Measurements from ENCODE around the gene TLL1. TPM values are rescaled to one million over a fixed set of nuclear protein-coding genes. Genes with fewer than 3 reads are reported as not detected.

Gene TLL1
- total and polyA plus RNA-seq, 8 donors = 1.4 to 7.7 (median 3.9) TPM

- Histone ChIP-seq H3K36me3 (no peaks in the 10 kb centered on the region), H3K4me1 (no peaks in the 10 kb centered on the region), H3K4me3 (no peak overlapping the region), H3K27ac (no peak overlapping the region), H3K27me3 (no peaks in the 10 kb centered on the region), H3K9me3 (no peaks in the 10 kb centered on the region)
- ATAC-seq (no peak), DNase-seq (no peak)
- TF ChIP-seq CTCF (IDR thresholded peaks at IDR 0.05) = no peak
- intact Hi-C loops (cut with DNase I) = no loop called here
Measured at GRCh38 chr4:165909947-165910346, 36.9 kb downstream of the TLL1 start.

DNA sequence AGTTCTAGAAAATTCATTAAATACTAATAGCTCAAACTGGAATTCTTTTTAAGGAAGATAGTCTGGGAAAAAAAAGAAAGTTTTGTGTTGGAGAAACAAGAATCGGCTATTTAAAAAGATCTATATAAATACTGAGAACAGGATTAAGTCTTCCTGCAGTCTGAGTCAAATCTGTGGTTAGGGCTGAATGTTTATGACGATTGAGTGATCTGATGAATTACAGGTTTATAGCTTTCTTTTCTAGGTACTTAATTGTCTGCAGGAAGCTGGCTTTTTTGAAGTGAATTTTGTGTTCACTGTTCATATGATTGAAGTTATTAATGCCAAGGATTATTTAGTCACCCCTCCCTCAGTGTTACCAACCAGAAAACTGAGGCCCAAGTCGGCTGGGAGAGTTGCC lies 42.2 kb downstream of the TLL1 start:
- no peaks in the 10 kb centered on the region for H3K4me1 ChIP-seq
- H3K36me3 ChIP-seq = no peaks in the 10 kb centered on the region
- ATAC-seq = no peak
- intact Hi-C loops (cut with DNase I) = no loop called here
- DNase-seq = no peak
- no peaks in the 10 kb centered on the region for H3K9me3 ChIP-seq
- no peak for TF ChIP-seq CTCF (IDR thresholded peaks at IDR 0.05)
- H3K27ac ChIP-seq = no peak overlapping the region
- no peak overlapping the region for H3K4me3 ChIP-seq
- no peaks in the 10 kb centered on the region for H3K27me3 ChIP-seq

DNA sequence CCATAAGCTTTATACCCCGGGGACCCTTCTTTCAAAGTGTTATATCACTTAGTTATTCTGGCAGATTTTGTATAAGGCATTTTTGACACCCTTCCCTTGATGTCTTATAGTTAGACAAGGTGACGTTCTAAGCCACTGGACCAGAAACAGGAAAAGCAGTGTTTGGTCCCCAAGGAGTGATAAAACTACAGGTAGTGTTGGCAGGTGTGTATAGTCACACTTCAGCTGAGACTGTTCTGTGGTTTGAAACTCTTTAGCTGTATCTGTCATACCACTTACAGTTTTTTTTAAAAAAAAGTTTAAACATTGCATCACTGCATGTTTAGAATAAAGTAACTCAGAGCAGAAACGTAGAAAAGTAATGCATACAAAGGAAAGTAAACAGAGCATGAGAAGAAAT lies 48.5 kb downstream of the TLL1 start:
- peaks cover 0 to 9% of the 10 kb centered on the region in 2 donors for H3K4me1 ChIP-seq
- intact Hi-C loops (cut with DNase I) = no loop called here
- H3K9me3 ChIP-seq = no peaks in the 10 kb centered on the region
- DNase-seq = peak in 1 of 4 donors; percentile 2
- H3K27ac ChIP-seq = no peak overlapping the region
- H3K36me3 ChIP-seq = no peaks in the 10 kb centered on the region
- TF ChIP-seq CTCF (IDR thresholded peaks at IDR 0.05) = no peak
- H3K4me3 ChIP-seq = no peak overlapping the region
- no peaks in the 10 kb centered on the region for H3K27me3 ChIP-seq
- ATAC-seq = peak; percentile 76

GRCh38 chr4:165922747-165923146 lies 49.7 kb downstream of the TLL1 start:
- H3K36me3 ChIP-seq = no peaks in the 10 kb centered on the region
- intact Hi-C loops (cut with DNase I) = no loop called here
- H3K4me3 ChIP-seq = no peak overlapping the region
- no peak for TF ChIP-seq CTCF (IDR thresholded peaks at IDR 0.05)
- peaks cover 0 to 9% of the 10 kb centered on the region in 2 donors for H3K4me1 ChIP-seq
- DNase-seq (peak in 1 of 4 donors; percentile 10), ATAC-seq (peak; percentile 88)
- H3K27me3 ChIP-seq = no peaks in the 10 kb centered on the region
- no peak overlapping the region for H3K27ac ChIP-seq
- no peaks in the 10 kb centered on the region for H3K9me3 ChIP-seq

DNA sequence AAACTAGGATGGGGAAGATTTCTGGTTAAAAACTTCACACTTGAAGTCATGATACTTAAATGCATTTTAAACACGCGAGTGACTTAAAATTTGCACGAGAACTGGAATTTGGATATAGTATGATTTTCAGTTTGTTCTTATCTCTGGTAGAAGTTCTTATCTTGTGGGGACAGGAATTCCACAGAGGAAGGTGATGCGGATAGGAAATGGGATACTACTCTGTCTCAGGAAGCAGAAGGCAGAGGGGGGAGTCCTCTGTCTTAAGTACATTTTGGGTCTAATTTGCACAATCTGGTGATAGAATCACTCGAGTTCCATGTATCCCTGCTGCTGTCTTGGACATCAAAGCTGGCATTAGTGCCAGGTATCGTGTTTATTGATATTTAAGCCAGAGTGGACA lies 53.3 kb downstream of the TLL1 start:
- intact Hi-C loops (cut with DNase I) = no loop called here
- Histone ChIP-seq H3K4me3 (no peak overlapping the region), H3K4me1 (peaks cover 0 to 9% of the 10 kb centered on the region in 2 donors), H3K36me3 (no peaks in the 10 kb centered on the region), H3K27ac (no peak overlapping the region), H3K27me3 (no peaks in the 10 kb centered on the region), H3K9me3 (no peaks in the 10 kb centered on the region)
- ATAC-seq (no peak), DNase-seq (no peak)
- no peak for TF ChIP-seq CTCF (IDR thresholded peaks at IDR 0.05)

Measured in left lung (tissue), 10 donors.